Measurements from ENCODE around the gene JAKMIP3.

JAKMIP3 gene

GRCh38 chr10:132100091-132100481 lies 34.3 kb downstream of the JAKMIP3 start:
- no peak for DNase-seq

- no peak for DNase-seq
Observed at GRCh38 chr10:132100556-132101349, 35.0 kb downstream of the JAKMIP3 start.

GRCh38 chr10:132101529-132101928 lies 35.8 kb downstream of the JAKMIP3 start:
- no peak for DNase-seq

- DNase-seq = no peak
Observed at GRCh38 chr10:132102071-132102716, 36.4 kb downstream of the JAKMIP3 start.

DNA sequence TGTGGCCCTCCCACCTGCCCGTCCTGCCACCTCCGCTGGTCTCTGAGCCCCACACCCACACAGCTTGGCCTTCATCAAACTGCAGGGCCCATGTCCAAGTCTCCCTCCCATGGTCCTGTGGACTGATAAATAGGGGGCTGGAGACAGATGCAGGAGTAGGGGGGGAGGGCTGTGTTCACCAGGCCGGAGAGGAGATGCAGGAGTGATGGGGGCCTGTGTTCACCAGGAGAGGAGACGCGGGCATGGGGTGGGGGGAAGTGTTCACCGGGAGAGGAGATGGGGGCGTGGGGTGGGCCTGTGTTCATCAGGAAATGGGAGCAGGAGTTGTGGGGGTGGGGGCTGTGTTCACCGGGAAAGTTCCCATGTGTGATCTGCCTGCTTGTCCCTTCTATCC lies 37.0 kb downstream of the JAKMIP3 start:
- DNase-seq = no peak

GRCh38 chr10:132103116-132103910 lies 37.6 kb downstream of the JAKMIP3 start:
- no peak for DNase-seq

GRCh38 chr10:132104062-132104461 lies 38.3 kb downstream of the JAKMIP3 start:
- DNase-seq = no peak

GRCh38 chr10:132104471-132105301 lies 38.9 kb downstream of the JAKMIP3 start:
- peak; percentile 46 for DNase-seq

GRCh38 chr10:132105302-132105995 lies 39.7 kb downstream of the JAKMIP3 start:
- DNase-seq = peak; percentile 54

DNA sequence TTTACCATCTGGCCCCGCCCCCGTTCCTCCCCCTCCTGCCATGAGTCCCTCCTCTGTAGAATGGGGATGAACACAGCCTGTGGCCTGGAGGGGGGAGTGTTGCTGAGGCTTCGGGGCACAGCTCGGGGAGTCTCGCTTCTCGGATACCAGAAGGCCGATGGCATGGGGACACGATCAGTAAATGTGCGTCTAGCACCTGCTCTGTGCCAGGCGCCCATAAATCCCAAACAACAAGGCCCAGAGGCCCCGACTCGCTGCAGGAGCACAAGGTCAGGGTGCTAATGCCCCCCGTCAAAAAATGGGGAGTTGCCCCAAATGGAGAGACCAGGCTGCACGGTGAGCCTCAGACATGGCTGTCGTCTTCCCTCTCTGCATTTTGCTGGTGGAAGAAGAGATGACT lies 40.7 kb downstream of the JAKMIP3 start:
- peak; percentile 45 for DNase-seq

DNA sequence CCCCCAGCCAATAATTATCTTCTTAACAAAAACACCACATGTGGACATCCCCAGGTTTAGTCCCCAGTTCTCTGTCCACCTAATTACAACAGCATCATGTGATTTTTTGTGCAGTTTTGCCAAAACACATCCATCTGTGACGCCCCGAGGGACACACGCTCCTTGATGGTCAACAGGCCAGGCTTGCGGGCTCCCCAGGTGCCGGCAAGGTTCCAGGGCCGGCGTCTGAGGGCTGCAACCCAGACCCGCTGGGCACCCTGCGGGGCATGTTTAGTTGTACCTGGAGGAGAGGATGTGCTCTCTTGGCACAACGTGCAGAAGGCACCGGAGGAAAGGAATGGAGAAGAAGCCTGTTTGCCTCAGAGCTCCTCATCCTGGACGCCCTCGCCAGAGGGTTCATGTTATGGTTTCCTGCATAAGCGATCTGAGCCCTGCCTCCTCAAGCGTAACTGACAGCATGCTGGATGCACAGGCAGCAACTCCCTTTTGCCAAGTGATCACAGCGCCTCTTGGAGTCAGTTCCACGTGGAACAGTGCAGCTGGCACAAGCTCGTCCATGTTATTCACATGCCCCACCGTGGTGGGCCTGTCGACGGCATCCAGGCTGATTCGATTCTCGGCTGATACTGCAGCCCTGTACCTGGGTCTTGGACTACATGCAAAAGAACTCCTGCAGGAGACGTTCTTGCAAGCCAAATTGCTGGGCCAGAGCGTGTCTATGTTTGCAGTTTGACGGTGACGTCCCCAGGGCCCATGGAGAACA lies 41.6 kb downstream of the JAKMIP3 start:
- DNase-seq = no peak

DNA sequence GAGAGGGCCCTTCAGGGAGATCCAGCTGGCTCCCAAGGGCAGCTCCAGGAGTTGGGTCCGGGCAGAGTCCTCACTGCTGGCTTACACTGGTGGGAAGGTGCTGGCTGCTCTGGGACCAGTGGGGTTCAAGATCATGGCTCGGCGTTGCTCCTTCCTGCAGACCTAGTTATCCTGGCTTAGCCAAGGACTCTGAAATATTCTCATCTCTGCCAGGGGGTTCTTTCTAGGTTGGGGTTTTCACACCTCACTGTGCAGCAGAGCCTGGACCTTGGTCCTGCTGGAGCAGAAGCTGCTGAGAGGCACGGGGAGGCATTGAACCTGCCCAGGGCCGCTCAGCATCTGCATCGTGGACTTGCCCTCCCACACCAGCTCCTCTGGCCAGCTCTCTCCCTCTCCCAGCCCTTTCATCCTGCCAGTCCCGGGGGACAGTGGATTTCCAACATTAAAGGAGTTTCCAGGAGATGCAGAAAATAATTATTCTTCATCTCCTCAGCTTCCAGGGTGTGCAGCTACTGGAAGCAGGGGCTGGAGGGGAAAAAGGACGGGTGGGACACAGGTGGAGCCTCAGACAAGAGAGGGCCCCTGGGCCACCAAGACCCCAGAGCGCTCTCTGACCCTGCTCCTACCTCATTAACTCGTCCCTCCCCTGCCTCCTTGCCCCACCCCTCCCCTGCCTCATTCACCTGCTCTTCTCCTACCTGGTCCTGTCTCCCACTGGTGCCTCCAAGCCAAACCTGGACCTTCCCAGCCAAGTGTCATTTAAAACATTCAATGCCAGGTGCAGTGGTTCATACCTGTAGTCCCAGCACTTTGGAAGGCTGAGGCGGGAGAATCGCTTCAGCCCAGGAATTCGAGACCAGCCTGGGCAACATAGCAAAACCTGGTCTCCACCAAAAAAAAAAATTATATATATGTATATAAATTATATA lies 42.5 kb downstream of the JAKMIP3 start:
- DNase-seq = no peak

DNA sequence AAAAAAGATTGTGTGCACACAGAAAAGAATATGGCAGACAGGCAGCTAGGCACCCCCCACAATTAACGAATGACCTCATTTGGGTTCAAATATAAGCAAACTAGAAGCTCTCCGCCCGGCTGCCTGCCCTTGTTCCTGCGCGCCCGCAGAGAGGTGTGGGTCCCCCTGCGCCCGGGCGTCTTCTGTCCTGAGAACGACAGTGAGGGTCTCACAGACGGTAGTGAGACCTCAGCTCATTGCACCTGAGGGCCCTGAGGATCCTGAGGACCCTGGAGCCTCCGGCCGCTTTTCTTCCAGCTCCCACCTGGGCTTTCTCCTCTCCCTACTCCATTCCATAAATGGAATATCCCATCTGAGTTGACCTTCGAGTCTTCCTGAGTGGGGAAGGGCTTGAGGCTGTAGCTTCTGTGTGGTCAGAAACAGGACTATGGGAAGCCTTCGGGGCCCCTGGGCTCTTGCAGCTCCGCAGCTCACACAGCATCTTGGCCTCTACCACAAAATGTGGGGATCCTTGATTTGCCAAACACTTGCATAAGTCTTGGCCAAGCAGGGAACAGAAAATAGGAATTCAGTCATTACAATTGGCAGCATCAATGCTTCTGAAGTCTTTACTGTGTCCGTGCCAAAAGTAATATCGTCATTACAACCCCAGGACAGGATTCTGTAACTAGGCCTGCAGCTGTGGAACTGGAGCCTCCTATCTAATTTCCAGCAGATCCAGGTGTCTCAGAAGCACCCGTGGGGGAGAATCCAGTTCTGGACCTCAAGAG lies 43.8 kb downstream of the JAKMIP3 start:
- no peak for DNase-seq

- no peak for DNase-seq
Observed at GRCh38 chr10:132110111-132110521, 44.4 kb downstream of the JAKMIP3 start.

- no peak for DNase-seq
Observed at GRCh38 chr10:132110713-132111112, 45.0 kb downstream of the JAKMIP3 start.

DNA sequence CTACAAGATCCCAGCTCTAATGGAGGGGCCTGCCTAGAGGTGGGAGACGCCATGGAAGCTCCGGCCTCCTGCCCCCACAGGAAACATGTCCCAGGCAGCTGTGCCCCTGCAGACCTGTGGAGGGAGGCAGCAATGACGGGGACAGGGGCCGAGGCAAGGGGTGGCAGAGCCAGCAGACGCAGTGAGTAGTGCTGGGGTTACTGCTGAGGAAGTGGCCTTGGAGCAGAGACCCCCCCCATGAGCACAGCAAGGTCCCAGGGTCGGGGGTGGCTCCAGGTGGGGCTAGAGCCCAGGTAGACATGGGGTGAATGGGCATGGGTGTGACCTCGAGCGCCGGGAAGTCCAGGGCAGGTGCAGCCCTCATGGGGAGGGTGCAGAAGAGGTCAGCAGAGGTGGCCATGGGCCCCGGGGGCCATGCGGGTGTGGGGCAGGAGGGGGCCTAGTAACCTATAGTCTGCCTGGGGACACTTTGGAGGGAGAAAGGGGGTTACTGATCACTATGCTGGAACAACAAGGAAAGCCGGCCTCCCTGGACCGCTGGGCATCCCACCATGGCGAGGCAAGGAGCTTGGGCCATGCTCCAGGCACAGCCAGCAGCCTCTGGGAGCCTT lies 45.5 kb downstream of the JAKMIP3 start:
- no peak for DNase-seq

- no peak for DNase-seq
Observed at GRCh38 chr10:132111871-132112341, 46.2 kb downstream of the JAKMIP3 start.

DNA sequence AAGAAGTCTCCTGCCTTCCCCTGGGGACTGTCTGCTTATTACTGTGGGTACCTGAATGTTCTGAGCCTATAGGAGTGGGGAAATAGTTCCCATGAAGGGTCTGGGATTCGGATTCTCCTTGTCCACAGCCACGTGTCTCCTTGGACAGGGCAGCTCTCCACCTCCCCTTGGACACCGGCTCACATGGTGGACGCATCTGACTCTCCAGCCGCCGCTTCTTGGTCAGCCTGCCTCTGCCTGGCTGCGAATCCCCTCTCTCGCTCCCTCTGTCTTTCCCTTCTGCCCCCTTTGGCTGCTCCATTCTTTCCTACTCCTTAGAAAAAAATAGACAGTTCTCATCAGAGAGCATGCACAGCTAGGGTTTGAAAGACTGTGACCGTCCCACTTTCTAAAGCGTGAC lies 46.9 kb downstream of the JAKMIP3 start:
- no peak for DNase-seq

GRCh38 chr10:132113206-132113605 lies 47.5 kb downstream of the JAKMIP3 start:
- peak; percentile 35 for DNase-seq
